22Rv1 (cell line): Measurements from ENCODE around the gene SLC7A14.

Experiments used
- H3K27ac ChIP-seq: fragments of 450-650 bp; 2 replicates; pipeline ENCODE4 v1.5.1; 2017
- CTCF ChIP-seq: fragments of 450-650 bp; IDR thresholded peaks from 2 replicates; pipeline ENCODE4 v1.5.1; 2017; ENCODE audit warnings: mild to moderate bottlenecking
- ZFX ChIP-seq: fragments of 450-650 bp; IDR thresholded peaks from 2 replicates; pipeline ENCODE4 v1.6.1; 2017; ENCODE audit warnings: antibody characterized with exemption, borderline replicate concordance

SLC7A14 gene

GRCh38 chr3:170473358-170473757 is 112.5 kb downstream of the SLC7A14 start:
- TF ChIP-seq ZFX = no peak
- no peak for TF ChIP-seq CTCF
- H3K27ac ChIP-seq = peak overlapping the region; percentile 99

- TF ChIP-seq CTCF (no peak), ZFX (no peak)
- peak overlapping the region; percentile 99 for H3K27ac ChIP-seq
Observed at GRCh38 chr3:170471149-170471548, 114.7 kb downstream of the SLC7A14 start.

GRCh38 chr3:170470063-170471016 is 115.5 kb downstream of the SLC7A14 start:
- TF ChIP-seq ZFX (no peak), CTCF (no peak)
- H3K27ac ChIP-seq = peak overlapping the region; percentile 99

- H3K27ac ChIP-seq = peak overlapping the region; percentile 99
- TF ChIP-seq CTCF (no peak), ZFX (no peak)
Observed at GRCh38 chr3:170469151-170470062, 116.5 kb downstream of the SLC7A14 start.

- peak overlapping the region; percentile 99 for H3K27ac ChIP-seq
- TF ChIP-seq CTCF (no peak), ZFX (no peak)
Observed at GRCh38 chr3:170467571-170468147, 118.2 kb downstream of the SLC7A14 start.

GRCh38 chr3:170467007-170467406 is 118.9 kb downstream of the SLC7A14 start:
- TF ChIP-seq ZFX = no peak
- TF ChIP-seq CTCF = no peak
- peak overlapping the region; percentile 99 for H3K27ac ChIP-seq
